Stomach (tissue), 9 donors: Measurements from ENCODE around the gene ITGAV. TPM values are rescaled to one million over a fixed set of nuclear protein-coding genes. Genes with fewer than 3 reads are reported as not detected.
"Not testable (repeated sequence)": the region's sequence is repeated elsewhere in the genome, so short reads cannot be mapped to it uniquely, and the experiment has no call there.

Experiments
- DNase-seq, 2 donors: peaks; one replicate each; pipeline versions ENCODE4 v3.0.0 to v3.0.0-alpha.2; 2013 to 2019
- H3K27ac ChIP-seq, 5 donors: fragments of 200-600 bp in 4 of 5; sonication (generic) in 4 of 5; one replicate each; pipeline ENCODE4 v1.5.1; 2013 to 2019; ENCODE audit warnings: mild to moderate bottlenecking in 1 of 5, moderate library complexity in 1 of 5
- H3K27me3 ChIP-seq, 3 donors: fragments of 200-600 bp; sonication (generic); one replicate each; pipeline ENCODE4 v1.5.1; 2017 to 2019; ENCODE audit warnings: mixed run types in 1 of 3
- H3K36me3 ChIP-seq, 4 donors: fragments of 200-600 bp; sonication (generic); 1 replicate in 3 of 4; 2 replicates in 1 of 4; pipeline ENCODE4 v1.5.1; 2016 to 2019
- H3K4me1 ChIP-seq, 4 donors: fragments of 200-600 bp; sonication (generic); one replicate each; pipeline ENCODE4 v1.5.1; 2016 to 2019
- H3K4me3 ChIP-seq, 4 donors: fragments of 200-600 bp; sonication (generic) in 3 of 4; one replicate each; pipeline ENCODE4 v1.5.1; 2016 to 2019; ENCODE audit warnings: mild to moderate bottlenecking in 1 of 4
- H3K9me3 ChIP-seq, 4 donors: fragments of 200-600 bp; sonication (generic); one replicate each; pipeline ENCODE4 v1.5.1; 2016 to 2019
- CTCF ChIP-seq, 7 experiments: fragments of 450-650 bp in 4 of 7; fragments of 200-600 bp in 3 of 7; sonication (generic) in 3 of 7; IDR thresholded peaks; one replicate each; pipeline ENCODE4 v1.5.1; 2016 to 2019; ENCODE audit warnings: antibody characterized with exemption in 7 of 7, control low read depth in 2 of 7, mild to moderate bottlenecking in 1 of 7
- EP300 ChIP-seq: sonication (generic); formaldehyde crosslinking; IDR thresholded peaks from one replicate; pipeline ENCODE4 v1.6.1; 2017; ENCODE audit warnings: antibody characterized with exemption
- POLR2A ChIP-seq, 4 donors: fragments of 450-650 bp; IDR thresholded peaks; one replicate each; pipeline ENCODE4 v1.6.1; 2016; ENCODE audit warnings: antibody characterized with exemption in 4 of 4, control low read depth in 2 of 4, mild to moderate bottlenecking in 1 of 4, moderate library complexity in 1 of 4
- POLR2AphosphoS5 ChIP-seq, 3 donors: sonication (generic); formaldehyde crosslinking; IDR thresholded peaks; one replicate each; pipeline ENCODE4 v1.6.1; 2016; ENCODE audit warnings: antibody characterized with exemption in 3 of 3
- WGBS, 5 donors: extraction: QIAGEN DNeasy Blood & Tissue Kit in 3 of 5; methylation state at CpG; one replicate each; pipeline versions ENCODE4 v1.1.5 to v1.1.7; 2013 to 2018; 5-methylcytosine and 5-hydroxymethylcytosine counted together
- intact Hi-C: fragments of 100-400 bp; cut with DNase I; formaldehyde crosslinking; loops from one replicate; pipeline ENCODE4 v1.15.1; 2023; ENCODE audit warnings: low total_unique reads
- polyA plus RNA-seq, 3 donors: library from polyadenylated mRNA; stranded (reverse); fragments of 200-250 nt; gene quantifications; one replicate each; pipeline ENCODE4 v1.2.3, GENCODE V29; 2013
- total RNA-seq, 5 donors: library from RNA; depleted of rRNA; stranded (reverse); fragments of >200 nt; gene quantifications; one replicate each; pipeline versions ENCODE4 v1.1.0 to v1.2.3, GENCODE V29; 2014 to 2016
- donor health status: healthy with polysubstance abuse.
- donor health status: Bipolar disorder and iron deficiency.
- donor health status: healthy.

The ITGAV gene
- total and polyA plus RNA-seq, 8 donors = 7.8 to 393 (median 75.5) TPM

GRCh38 chr2:186559848-186560247, 30.0 kb upstream of the ITGAV start:
- WGBS, 5 donors = 77 to 98% (median 79%) methylated on average over 3 of the region's 3 CpGs
- no peaks in the 10 kb centered on the region for H3K36me3 ChIP-seq
- H3K27me3 ChIP-seq = no peaks in the 10 kb centered on the region
- no peak for DNase-seq
- no peak overlapping the region for H3K27ac ChIP-seq
- no peak overlapping the region for H3K4me3 ChIP-seq
- TF ChIP-seq CTCF (IDR thresholded peaks at IDR 0.05) = no peak
- TF ChIP-seq POLR2AphosphoS5 (IDR thresholded peaks at IDR 0.05) = no peak
- TF ChIP-seq EP300 = no peak
- TF ChIP-seq POLR2A (IDR thresholded peaks at IDR 0.05) = no peak
- H3K9me3 ChIP-seq = no peaks in the 10 kb centered on the region
- intact Hi-C loops = no loop called here
- peaks cover 0 to 8% (median 2%) of the 10 kb centered on the region in 4 donors for H3K4me1 ChIP-seq

GRCh38 chr2:186560254-186560653, 29.6 kb upstream of the ITGAV start:
- Histone ChIP-seq H3K27me3 (no peaks in the 10 kb centered on the region), H3K4me3 (no peak overlapping the region), H3K36me3 (no peaks in the 10 kb centered on the region), H3K27ac (no peak overlapping the region), H3K9me3 (no peaks in the 10 kb centered on the region), H3K4me1 (peaks cover 0 to 5% (median 0%) of the 10 kb centered on the region in 4 donors)
- intact Hi-C loops = no loop called here
- DNase-seq = no peak
- 56 to 69% (median 61%) methylated on average over 3 of the region's 3 CpGs for WGBS, 5 donors
- TF ChIP-seq CTCF (IDR thresholded peaks at IDR 0.05) (no peak), POLR2AphosphoS5 (IDR thresholded peaks at IDR 0.05) (no peak), POLR2A (IDR thresholded peaks at IDR 0.05) (no peak), EP300 (no peak)

- Histone ChIP-seq H3K27ac (no peak overlapping the region), H3K9me3 (no peaks in the 10 kb centered on the region), H3K27me3 (no peaks in the 10 kb centered on the region), H3K4me3 (no peak overlapping the region), H3K4me1 (no peaks in the 10 kb centered on the region), H3K36me3 (no peaks in the 10 kb centered on the region)
- intact Hi-C loops = no loop called here
- DNase-seq = no peak
- 79 to 89% (median 82%) methylated on average over 6 of the region's 6 CpGs for WGBS, 5 donors
- TF ChIP-seq POLR2A (IDR thresholded peaks at IDR 0.05) (no peak), CTCF (IDR thresholded peaks at IDR 0.05) (no peak), EP300 (no peak), POLR2AphosphoS5 (IDR thresholded peaks at IDR 0.05) (no peak)
These were observed 28.2 kb upstream of the ITGAV start for GRCh38 chr2:186561467-186562208.

GRCh38 chr2:186562209-186562578, 27.7 kb upstream of the ITGAV start:
- no peaks in the 10 kb centered on the region for H3K9me3 ChIP-seq
- intact Hi-C loops = no loop called here
- no peaks in the 10 kb centered on the region for H3K36me3 ChIP-seq
- no peak for TF ChIP-seq EP300
- no peak for TF ChIP-seq POLR2AphosphoS5 (IDR thresholded peaks at IDR 0.05)
- no peak for TF ChIP-seq CTCF (IDR thresholded peaks at IDR 0.05)
- TF ChIP-seq POLR2A (IDR thresholded peaks at IDR 0.05) = no peak
- WGBS, 5 donors = 94 to 100% (median 97%) methylated on average over 1 of the region's 1 CpG
- no peak overlapping the region for H3K4me3 ChIP-seq
- H3K27me3 ChIP-seq = no peaks in the 10 kb centered on the region
- no peak for DNase-seq
- H3K27ac ChIP-seq = no peak overlapping the region
- H3K4me1 ChIP-seq = no peaks in the 10 kb centered on the region

- DNase-seq, H3K4me3 ChIP-seq, H3K27ac ChIP-seq, intact Hi-C loops, H3K36me3 ChIP-seq, H3K27me3 ChIP-seq, H3K9me3 ChIP-seq: not testable (repeated sequence)
- 85 to 96% (median 93%) methylated on average over 1 of the region's 1 CpG for WGBS, 5 donors
- H3K4me1 ChIP-seq = peaks cover 0 to 23% (median 3%) of the 10 kb centered on the region in 4 donors
These were observed 21.3 kb upstream of the ITGAV start for GRCh38 chr2:186568600-186568999.

- H3K36me3 ChIP-seq, H3K9me3 ChIP-seq, H3K4me3 ChIP-seq, H3K27me3 ChIP-seq, DNase-seq, intact Hi-C loops, H3K27ac ChIP-seq: not testable (repeated sequence)
- 38 to 57% (median 50%) methylated on average over 1 of the region's 1 CpG for WGBS, 5 donors
- H3K4me1 ChIP-seq = peaks cover 0 to 23% (median 3%) of the 10 kb centered on the region in 4 donors
These were observed 20.7 kb upstream of the ITGAV start for GRCh38 chr2:186569127-186569526.
